ENCODE data around the gene LMNTD1.
A peak's percentile ranks its signal among the peaks of the same experiment; 100 is the strongest.

Gene LMNTD1

GRCh38 chr12:25480145-25480544 is 72.9 kb downstream of the LMNTD1 start:
- FAIRE-seq (no peak), DNase-seq (ENCODE audit: insufficient read length) (no peak)

GRCh38 chr12:25477217-25477616 is 75.9 kb downstream of the LMNTD1 start:
- no peak for TF ChIP-seq TAF1 (IDR thresholded peaks at IDR 0.05; ENCODE audit: borderline replicate concordance, low read depth, low read length)
- no peak for TF ChIP-seq POLR2AphosphoS5 (IDR thresholded peaks at IDR 0.05; ENCODE audit: low read depth, low read length)
- no peak for TF ChIP-seq POLR2A (IDR thresholded peaks at IDR 0.05; ENCODE audit: low read depth, low read length)
- FAIRE-seq: no peak
- no peak for DNase-seq (ENCODE audit: insufficient read length)

More at GRCh38 chr12:25480145-25480544, 72.9 kb downstream of the LMNTD1 start:
- TF ChIP-seq POLR2A (IDR thresholded peaks at IDR 0.05; ENCODE audit: low read depth, low read length): no peak
- no peak for TF ChIP-seq POLR2AphosphoS5 (IDR thresholded peaks at IDR 0.05; ENCODE audit: low read depth, low read length)
- no peak for TF ChIP-seq TAF1 (IDR thresholded peaks at IDR 0.05; ENCODE audit: borderline replicate concordance, low read depth, low read length)

GRCh38 chr12:25472453-25472852 is 80.6 kb downstream of the LMNTD1 start:
- TF ChIP-seq POLR2AphosphoS5 (IDR thresholded peaks at IDR 0.05; ENCODE audit: low read depth, low read length) (no peak), POLR2A (IDR thresholded peaks at IDR 0.05; ENCODE audit: low read depth, low read length) (no peak), TAF1 (IDR thresholded peaks at IDR 0.05; ENCODE audit: borderline replicate concordance, low read depth, low read length) (no peak)
- DNase-seq (ENCODE audit: insufficient read length) (no peak), FAIRE-seq (no peak)

GRCh38 chr12:25469861-25470260 is 83.2 kb downstream of the LMNTD1 start:
- FAIRE-seq (no peak), DNase-seq (ENCODE audit: insufficient read length) (no peak)
- TF ChIP-seq TAF1 (IDR thresholded peaks at IDR 0.05; ENCODE audit: borderline replicate concordance, low read depth, low read length): no peak
- no peak for TF ChIP-seq POLR2A (IDR thresholded peaks at IDR 0.05; ENCODE audit: low read depth, low read length)
- TF ChIP-seq POLR2AphosphoS5 (IDR thresholded peaks at IDR 0.05; ENCODE audit: low read depth, low read length): no peak

GRCh38 chr12:25469368-25469767 is 83.7 kb downstream of the LMNTD1 start:
- FAIRE-seq (no peak), DNase-seq (ENCODE audit: insufficient read length) (no peak)
- TF ChIP-seq POLR2A (IDR thresholded peaks at IDR 0.05; ENCODE audit: low read depth, low read length) (no peak), POLR2AphosphoS5 (IDR thresholded peaks at IDR 0.05; ENCODE audit: low read depth, low read length) (no peak), TAF1 (IDR thresholded peaks at IDR 0.05; ENCODE audit: borderline replicate concordance, low read depth, low read length) (no peak)

GRCh38 chr12:25463521-25463920 is 89.6 kb downstream of the LMNTD1 start:
- FAIRE-seq (no peak), DNase-seq (ENCODE audit: insufficient read length) (no peak)
- TF ChIP-seq POLR2A (IDR thresholded peaks at IDR 0.05; ENCODE audit: low read depth, low read length): no peak
- TF ChIP-seq TAF1 (IDR thresholded peaks at IDR 0.05; ENCODE audit: borderline replicate concordance, low read depth, low read length): no peak
- TF ChIP-seq POLR2AphosphoS5 (IDR thresholded peaks at IDR 0.05; ENCODE audit: low read depth, low read length): no peak

GRCh38 chr12:25463005-25463404 is 90.1 kb downstream of the LMNTD1 start:
- no peak for FAIRE-seq
- TF ChIP-seq POLR2A (IDR thresholded peaks at IDR 0.05; ENCODE audit: low read depth, low read length): no peak
- TF ChIP-seq POLR2AphosphoS5 (IDR thresholded peaks at IDR 0.05; ENCODE audit: low read depth, low read length): no peak
- TF ChIP-seq TAF1 (IDR thresholded peaks at IDR 0.05; ENCODE audit: borderline replicate concordance, low read depth, low read length): no peak
- DNase-seq (ENCODE audit: insufficient read length): no peak

- TF ChIP-seq POLR2A (IDR thresholded peaks at IDR 0.05; ENCODE audit: low read depth, low read length) (no peak), POLR2AphosphoS5 (IDR thresholded peaks at IDR 0.05; ENCODE audit: low read depth, low read length) (no peak), TAF1 (IDR thresholded peaks at IDR 0.05; ENCODE audit: borderline replicate concordance, low read depth, low read length) (no peak)
- FAIRE-seq (peak; percentile 38), DNase-seq (ENCODE audit: insufficient read length) (peak; percentile 12)
Measured at GRCh38 chr12:25459541-25459951, 93.5 kb downstream of the LMNTD1 start.

- FAIRE-seq: no peak
- no peak for DNase-seq (ENCODE audit: insufficient read length)
- TF ChIP-seq POLR2AphosphoS5 (IDR thresholded peaks at IDR 0.05; ENCODE audit: low read depth, low read length) (no peak), TAF1 (IDR thresholded peaks at IDR 0.05; ENCODE audit: borderline replicate concordance, low read depth, low read length) (no peak), POLR2A (IDR thresholded peaks at IDR 0.05; ENCODE audit: low read depth, low read length) (no peak)
Measured at GRCh38 chr12:25458047-25458552, 95.0 kb downstream of the LMNTD1 start.

GRCh38 chr12:25456474-25456873 is 96.6 kb downstream of the LMNTD1 start:
- TF ChIP-seq POLR2AphosphoS5 (IDR thresholded peaks at IDR 0.05; ENCODE audit: low read depth, low read length) (no peak), POLR2A (IDR thresholded peaks at IDR 0.05; ENCODE audit: low read depth, low read length) (no peak), TAF1 (IDR thresholded peaks at IDR 0.05; ENCODE audit: borderline replicate concordance, low read depth, low read length) (no peak)
- FAIRE-seq: no peak

GRCh38 chr12:25455696-25456095 is 97.4 kb downstream of the LMNTD1 start:
- DNase-seq (ENCODE audit: insufficient read length) (no peak), FAIRE-seq (no peak)
- TF ChIP-seq POLR2AphosphoS5 (IDR thresholded peaks at IDR 0.05; ENCODE audit: low read depth, low read length): no peak
- no peak for TF ChIP-seq TAF1 (IDR thresholded peaks at IDR 0.05; ENCODE audit: borderline replicate concordance, low read depth, low read length)
- TF ChIP-seq POLR2A (IDR thresholded peaks at IDR 0.05; ENCODE audit: low read depth, low read length): no peak

More at GRCh38 chr12:25456474-25456873, 96.6 kb downstream of the LMNTD1 start:
- DNase-seq (ENCODE audit: insufficient read length): no peak

GRCh38 chr12:25449007-25449406 is 104.1 kb downstream of the LMNTD1 start:
- DNase-seq (ENCODE audit: insufficient read length): no peak
- no peak for FAIRE-seq
- TF ChIP-seq TAF1 (IDR thresholded peaks at IDR 0.05; ENCODE audit: borderline replicate concordance, low read depth, low read length): no peak

- FAIRE-seq: no peak
- TF ChIP-seq POLR2AphosphoS5 (IDR thresholded peaks at IDR 0.05; ENCODE audit: low read depth, low read length): no peak
- no peak for TF ChIP-seq POLR2A (IDR thresholded peaks at IDR 0.05; ENCODE audit: low read depth, low read length)
- TF ChIP-seq TAF1 (IDR thresholded peaks at IDR 0.05; ENCODE audit: borderline replicate concordance, low read depth, low read length): no peak
- no peak for DNase-seq (ENCODE audit: insufficient read length)
Measured at GRCh38 chr12:25447046-25447445, 106.0 kb downstream of the LMNTD1 start.

Data from GM12892 (cell line).